GM23338 (cell line): Measurements from ENCODE around the gene ACTBL2. TPM values are rescaled to one million over a fixed set of nuclear protein-coding genes. Genes with fewer than 3 reads are reported as not detected.

Experiments
- ATAC-seq: fragments of 200-7000 bp; cut with Tn5 transposase; 3 replicates; pipeline ENCODE4 v1.9.1; 2020
- DNase-seq: peaks from one replicate; pipeline ENCODE4 v3.0.0-alpha.2; 2015; ENCODE audit warnings: low spot score
- H2AFZ ChIP-seq: fragments of 200-600 bp; sonication (generic); 2 replicates; pipeline ENCODE4 v1.8.0; 2016; ENCODE audit warnings: antibody characterized with exemption, mild to moderate bottlenecking, moderate library complexity
- H3F3A ChIP-seq: fragments of 200-600 bp; sonication (generic); replicated peaks from 2 replicates; pipeline ENCODE4 v1.8.0; 2017; ENCODE audit warnings: antibody characterized with exemption, mixed run types, low read depth
- H3K27ac ChIP-seq: fragments of 200-600 bp; sonication (generic); 2 replicates; pipeline ENCODE4 v1.6.1; 2016; ENCODE audit warnings: low read depth
- H3K27me3 ChIP-seq: fragments of 200-600 bp; sonication (generic); 2 replicates; pipeline ENCODE4 v1.8.0; 2016; ENCODE audit warnings: mild to moderate bottlenecking, mixed run types, moderate library complexity; ENCODE audit not compliant: insufficient read depth
- H3K36me3 ChIP-seq: fragments of 200-600 bp; sonication (generic); 2 replicates; pipeline ENCODE4 v1.8.0; 2016; ENCODE audit warnings: mild to moderate bottlenecking; ENCODE audit not compliant: insufficient read depth
- H3K4me1 ChIP-seq: fragments of 200-600 bp; sonication (generic); 2 replicates; pipeline ENCODE4 v1.8.0; 2016; ENCODE audit warnings: mild to moderate bottlenecking, moderate library complexity; ENCODE audit not compliant: insufficient read depth
- H3K4me2 ChIP-seq: fragments of 200-600 bp; sonication (generic); 2 replicates; pipeline ENCODE4 v1.7.1; 2017; ENCODE audit warnings: mixed run types
- H3K4me3 ChIP-seq: fragments of 200-600 bp; sonication (generic); 2 replicates; pipeline ENCODE4 v1.6.1; 2016; ENCODE audit warnings: mixed run types
- H3K79me2 ChIP-seq: fragments of 200-600 bp; sonication (generic); replicated peaks from 2 replicates; pipeline ENCODE4 v1.8.0; 2017; ENCODE audit warnings: mild to moderate bottlenecking; ENCODE audit not compliant: insufficient read depth
- H3K9me2 ChIP-seq: fragments of 200-600 bp; sonication (generic); 2 replicates; pipeline ENCODE4 v1.8.0; 2017; ENCODE audit not compliant: insufficient read depth
- H4K20me1 ChIP-seq: fragments of 200-600 bp; sonication (generic); replicated peaks from 2 replicates; pipeline ENCODE4 v1.8.0; 2017; ENCODE audit warnings: mild to moderate bottlenecking; ENCODE audit not compliant: insufficient read depth
- H3K27ac Mint-ChIP-seq: 2 replicates; pipeline ENCODE4 v1.8.0; 2020; ENCODE audit warnings: inconsistent platforms, mild to moderate bottlenecking, moderate library complexity, mixed read lengths
- H3K27me3 Mint-ChIP-seq: 3 replicates; pipeline ENCODE4 v1.8.0; 2022; ENCODE audit warnings: low read depth, mild to moderate bottlenecking, moderate library complexity, mixed read lengths, inconsistent platforms; ENCODE audit not compliant: insufficient read depth, poor library complexity
- H3K36me3 Mint-ChIP-seq: 3 replicates; pipeline ENCODE4 v1.8.0; 2021; ENCODE audit warnings: low read depth, mild to moderate bottlenecking, inconsistent platforms, moderate library complexity, mixed read lengths
- H3K4me1 Mint-ChIP-seq: 3 replicates; pipeline ENCODE4 v1.8.0; 2020; ENCODE audit warnings: mild to moderate bottlenecking, inconsistent platforms, mixed read lengths
- H3K4me3 Mint-ChIP-seq: 3 replicates; pipeline ENCODE4 v1.8.0; 2021; ENCODE audit warnings: moderate library complexity, mild to moderate bottlenecking, inconsistent platforms, mixed read lengths
- H3K9me3 Mint-ChIP-seq: 3 replicates; pipeline ENCODE4 v1.8.0; 2020; ENCODE audit warnings: moderate library complexity, mild to moderate bottlenecking, inconsistent platforms, mixed read lengths
- CREB1 ChIP-seq: fragments of 250-450 bp; sonication (Bioruptor Pico); IDR thresholded peaks from 2 replicates; pipeline ENCODE4 v1.5.0; 2020; ENCODE audit warnings: low read depth, mild to moderate bottlenecking, moderate library complexity
- NANOG ChIP-seq: IDR thresholded peaks from 2 replicates; pipeline ENCODE4 v1.6.1; 2016; ENCODE audit warnings: antibody characterized with exemption, borderline replicate concordance
- REST ChIP-seq: IDR thresholded peaks from one replicate; pipeline ENCODE4 v1.6.1; 2018; ENCODE audit warnings: antibody characterized with exemption; ENCODE audit not compliant: unreplicated experiment
- ZNF114 ChIP-seq: fragments of 250-450 bp; sonication (Bioruptor Pico); IDR thresholded peaks from 2 replicates; pipeline ENCODE4 v1.5.0; 2020; ENCODE audit warnings: mild to moderate bottlenecking, moderate library complexity
- ZNF331 ChIP-seq: fragments of 250-450 bp; sonication (Bioruptor Pico); IDR thresholded peaks from 2 replicates; pipeline ENCODE4 v1.5.0; 2020; ENCODE audit warnings: low read depth, mild to moderate bottlenecking, moderate library complexity
- ZNF462 ChIP-seq: fragments of 250-450 bp; sonication (Bioruptor Pico); IDR thresholded peaks from 2 replicates; pipeline ENCODE4 v1.5.0; 2020; ENCODE audit warnings: mild to moderate bottlenecking, moderate library complexity
- long read RNA-seq: library from polyadenylated mRNA; unstranded; transcript quantifications from one replicate; pipeline ENCODE4 v2.0.0, GENCODE V29; 2020; ENCODE audit not compliant: unreplicated experiment
- polyA plus RNA-seq: library from polyadenylated mRNA; unstranded; fragments of >200 nt; fragmentation: Nextera tagmentation; extraction: Ambion mirVana; gene quantifications from 2 replicates; pipeline ENCODE4 v1.2.1, GENCODE V29; 2016
- total RNA-seq: library from RNA; depleted of rRNA; stranded (reverse); fragments of >200 nt; shearing (Covaris generic); gene quantifications from 2 replicates; pipeline ENCODE4 v1.2.3, GENCODE V29; 2014; rRNA removed

Gene ACTBL2
- total RNA-seq: not detected in 2 replicates
- not detected in 2 replicates for polyA plus RNA-seq
- long read RNA-seq: 0 reads

DNA sequence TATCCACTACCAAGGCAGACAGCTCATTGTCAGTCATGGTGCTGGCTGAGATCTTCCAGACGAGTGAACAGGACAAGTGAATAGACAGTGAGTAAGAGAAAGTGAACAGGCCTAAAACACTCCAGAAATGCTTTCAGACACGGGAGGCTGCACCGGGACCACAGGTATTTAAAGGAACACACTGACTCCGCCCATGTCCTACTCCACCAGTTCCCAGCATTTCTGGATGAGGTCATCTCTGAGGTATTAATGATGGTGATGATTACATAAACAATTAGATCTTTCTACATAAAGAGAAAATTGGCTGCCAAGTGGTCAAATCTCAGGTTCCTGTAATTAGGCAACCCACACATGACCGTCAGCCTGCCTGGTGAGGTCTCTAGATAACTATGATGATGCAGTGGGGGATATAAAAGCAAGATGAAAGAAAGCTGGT is at the start of gene ACTBL2:
Gene ACTBL2, minus strand, starts transcription at position 141 of the 436 bp plus-strand sequence. Its CDS starts 104 bp downstream, at position 37.
- H3K27me3 Mint-ChIP-seq: no peaks in the 10 kb centered on the region
- no peak for ATAC-seq

DNA sequence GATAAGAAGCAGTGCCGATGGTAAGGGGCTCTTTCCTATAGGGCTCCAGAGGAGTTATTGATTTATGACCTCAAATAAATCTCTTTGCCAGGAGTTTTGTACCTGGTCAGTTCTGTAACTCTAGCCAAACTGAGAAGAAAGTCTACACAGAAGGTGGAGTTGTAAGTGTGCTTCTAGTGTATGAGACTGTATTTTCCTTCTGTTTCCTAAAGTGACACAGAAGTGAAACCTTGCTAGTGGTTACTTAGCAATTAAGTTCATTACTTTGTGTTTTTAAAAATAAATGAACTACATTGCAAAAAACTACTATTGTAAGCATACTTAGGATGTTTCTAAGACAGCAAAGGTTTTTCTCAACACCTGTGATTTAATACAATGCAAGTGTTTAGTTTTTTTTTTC is 48.7 kb upstream of the ACTBL2 start:
- Histone ChIP-seq H3K36me3 (no peaks in the 10 kb centered on the region), H3F3A (no peaks in the 10 kb centered on the region), H3K27me3 (no peaks in the 10 kb centered on the region), H3K4me3 (no peak overlapping the region), H3K4me1 (no peaks in the 10 kb centered on the region), H3K9me2 (peaks cover 16% of the 10 kb centered on the region), H3K4me2 (no peak overlapping the region), H4K20me1 (no peaks in the 10 kb centered on the region), H2AFZ (no peak overlapping the region), H3K27ac (no peak overlapping the region), H3K79me2 (no peaks in the 10 kb centered on the region)
- H3K9me3 Mint-ChIP-seq: no peaks in the 10 kb centered on the region
- TF ChIP-seq REST (no peak), CREB1 (CRISPR knock-in tag) (no peak)
- no peak overlapping the region for H3K4me3 Mint-ChIP-seq
- no peaks in the 10 kb centered on the region for H3K36me3 Mint-ChIP-seq
- no peak for ATAC-seq
- no peak for DNase-seq
- H3K27ac Mint-ChIP-seq: no peak overlapping the region
- no peaks in the 10 kb centered on the region for H3K27me3 Mint-ChIP-seq
- H3K4me1 Mint-ChIP-seq: no peaks in the 10 kb centered on the region

More for the DNA sequence above, at the start of gene ACTBL2:
- H3K79me2 ChIP-seq: no peaks in the 10 kb centered on the region
- Mint-ChIP-seq H3K4me3 (no peak within 1 kb of the TSS), H3K9me3 (no peaks in the 10 kb centered on the region), H3K36me3 (no peaks in the 10 kb centered on the region), H3K27ac (no peak within 1 kb of the TSS), H3K4me1 (no peaks in the 10 kb centered on the region)
- no peaks in the 10 kb centered on the region for H4K20me1 ChIP-seq
- H3F3A ChIP-seq: no peaks in the 10 kb centered on the region
- H3K4me3 ChIP-seq: no peak within 1 kb of the TSS
- H3K4me1 ChIP-seq: no peaks in the 10 kb centered on the region
- no peaks in the 10 kb centered on the region; the same call in 1 of the 2 replicates for H3K9me2 ChIP-seq
- H3K27me3 ChIP-seq: no peaks in the 10 kb centered on the region
- no peak within 1 kb of the TSS for H3K4me2 ChIP-seq
- no peak within 1 kb of the TSS for H2AFZ ChIP-seq
- no peaks in the 10 kb centered on the region for H3K36me3 ChIP-seq
- H3K27ac ChIP-seq: no peak within 1 kb of the TSS
- no peak for TF ChIP-seq CREB1 (CRISPR knock-in tag)
- DNase-seq: no peak

- H3K4me3 ChIP-seq: no peak overlapping the region
- H4K20me1 ChIP-seq: no peaks in the 10 kb centered on the region
- no peaks in the 10 kb centered on the region for H3K79me2 ChIP-seq
- peaks cover 7% of the 10 kb centered on the region; the same call in 1 of the 2 replicates for H3K4me1 ChIP-seq
- H2AFZ ChIP-seq: no peak overlapping the region
- Mint-ChIP-seq H3K4me1 (peaks cover 6% of the 10 kb centered on the region; the same call in 2 of the 3 replicates), H3K36me3 (no peaks in the 10 kb centered on the region), H3K9me3 (no peaks in the 10 kb centered on the region), H3K27ac (no peak overlapping the region), H3K4me3 (no peak overlapping the region), H3K27me3 (no peaks in the 10 kb centered on the region)
- no peak for DNase-seq
- H3K4me2 ChIP-seq: no peak overlapping the region
- no peaks in the 10 kb centered on the region for H3F3A ChIP-seq
- no peak for ATAC-seq
- H3K27ac ChIP-seq: no peak overlapping the region
- no peaks in the 10 kb centered on the region for H3K36me3 ChIP-seq
- no peaks in the 10 kb centered on the region for H3K27me3 ChIP-seq
- peaks cover 16% of the 10 kb centered on the region for H3K9me2 ChIP-seq
- TF ChIP-seq ZNF114 (no peak), ZNF331 (CRISPR knock-in tag) (no peak), CREB1 (CRISPR knock-in tag) (no peak), NANOG (no peak), ZNF462 (CRISPR knock-in tag) (no peak)
Measured at GRCh38 chr5:57529864-57530263, 47.3 kb upstream of the ACTBL2 start.
